ENCODE data around the gene TMEM201. TPM values are rescaled to one million over a fixed set of nuclear protein-coding genes. Genes with fewer than 3 reads are reported as not detected.

Gene TMEM201
- total and polyA plus RNA-seq, 4 donors = 1.5 to 3.5 (median 2.9) TPM

DNA sequence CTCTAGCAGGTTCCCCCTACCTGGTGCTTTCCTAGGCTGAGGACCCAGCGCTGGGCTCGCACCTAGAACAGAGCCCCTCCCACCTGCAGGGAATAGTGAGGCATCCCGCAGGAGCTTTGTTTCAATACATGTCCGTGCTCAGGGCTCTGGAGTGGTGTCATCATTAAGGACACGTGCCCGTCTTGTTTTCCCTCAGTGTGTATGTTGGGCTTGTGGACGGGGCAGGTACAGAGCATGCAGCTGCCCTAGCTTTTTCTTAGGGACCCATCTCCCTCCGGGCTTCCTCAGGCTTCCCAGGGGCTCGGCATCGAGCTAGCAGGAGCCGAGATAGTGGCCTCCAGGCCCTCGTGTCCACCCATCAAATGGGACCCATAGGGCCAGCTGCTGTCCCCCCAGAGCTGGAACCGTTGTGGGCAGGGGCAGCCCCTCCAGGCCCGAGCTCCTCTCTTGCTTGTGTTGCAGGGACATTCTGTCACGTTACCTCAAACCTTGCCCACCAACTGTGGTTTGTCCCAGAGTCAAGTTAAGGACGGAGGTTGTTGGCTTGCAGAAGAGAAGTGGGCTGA, 3.9 kb downstream of the TMEM201 start:
- Histone ChIP-seq H3K36me3 (ENCODE audit: control insufficient read depth in 4 of 4, insufficient read depth in 3 of 4, low read depth in 1 of 4, low read length in 3 of 4) (peaks cover 0 to 2% (median 0%) of the 10 kb centered on the region in 4 donors), H3K9ac (ENCODE audit: low read depth in 1 of 2, low read length in 2 of 2) (no peak overlapping the region), H3K4me1 (ENCODE audit: control insufficient read depth in 4 of 4, insufficient read depth in 4 of 4, low read length in 3 of 4) (peaks cover 9 to 27% (median 14%) of the 10 kb centered on the region in 4 donors), H3K27ac (ENCODE audit: low read depth in 1 of 2, low read length in 2 of 2) (no peak overlapping the region), H3K9me3 (ENCODE audit: control insufficient read depth in 4 of 4, low read length in 3 of 4) (no peaks in the 10 kb centered on the region), H3K27me3 (ENCODE audit: control insufficient read depth in 4 of 4, insufficient read depth in 4 of 4, low read length in 3 of 4) (no peaks in the 10 kb centered on the region), H3K4me3 (ENCODE audit: low read depth in 1 of 3, low read length in 3 of 3) (no peak overlapping the region)
- TF ChIP-seq FOXA1 (IDR thresholded peaks at IDR 0.05) = no peak
- TF ChIP-seq YY1 (IDR thresholded peaks at IDR 0.05) = no peak
- TF ChIP-seq NR2F2 (IDR thresholded peaks at IDR 0.05) = no peak
- TF ChIP-seq, protein P1, sequence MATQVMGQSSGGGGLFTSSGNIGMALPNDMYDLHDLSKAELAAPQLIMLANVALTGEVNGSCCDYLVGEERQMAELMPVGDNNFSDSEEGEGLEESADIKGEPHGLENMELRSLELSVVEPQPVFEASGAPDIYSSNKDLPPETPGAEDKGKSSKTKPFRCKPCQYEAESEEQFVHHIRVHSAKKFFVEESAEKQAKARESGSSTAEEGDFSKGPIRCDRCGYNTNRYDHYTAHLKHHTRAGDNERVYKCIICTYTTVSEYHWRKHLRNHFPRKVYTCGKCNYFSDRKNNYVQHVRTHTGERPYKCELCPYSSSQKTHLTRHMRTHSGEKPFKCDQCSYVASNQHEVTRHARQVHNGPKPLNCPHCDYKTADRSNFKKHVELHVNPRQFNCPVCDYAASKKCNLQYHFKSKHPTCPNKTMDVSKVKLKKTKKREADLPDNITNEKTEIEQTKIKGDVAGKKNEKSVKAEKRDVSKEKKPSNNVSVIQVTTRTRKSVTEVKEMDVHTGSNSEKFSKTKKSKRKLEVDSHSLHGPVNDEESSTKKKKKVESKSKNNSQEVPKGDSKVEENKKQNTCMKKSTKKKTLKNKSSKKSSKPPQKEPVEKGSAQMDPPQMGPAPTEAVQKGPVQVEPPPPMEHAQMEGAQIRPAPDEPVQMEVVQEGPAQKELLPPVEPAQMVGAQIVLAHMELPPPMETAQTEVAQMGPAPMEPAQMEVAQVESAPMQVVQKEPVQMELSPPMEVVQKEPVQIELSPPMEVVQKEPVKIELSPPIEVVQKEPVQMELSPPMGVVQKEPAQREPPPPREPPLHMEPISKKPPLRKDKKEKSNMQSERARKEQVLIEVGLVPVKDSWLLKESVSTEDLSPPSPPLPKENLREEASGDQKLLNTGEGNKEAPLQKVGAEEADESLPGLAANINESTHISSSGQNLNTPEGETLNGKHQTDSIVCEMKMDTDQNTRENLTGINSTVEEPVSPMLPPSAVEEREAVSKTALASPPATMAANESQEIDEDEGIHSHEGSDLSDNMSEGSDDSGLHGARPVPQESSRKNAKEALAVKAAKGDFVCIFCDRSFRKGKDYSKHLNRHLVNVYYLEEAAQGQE (IDR thresholded peaks at IDR 0.05) = no peak
- TF ChIP-seq, protein P2, sequence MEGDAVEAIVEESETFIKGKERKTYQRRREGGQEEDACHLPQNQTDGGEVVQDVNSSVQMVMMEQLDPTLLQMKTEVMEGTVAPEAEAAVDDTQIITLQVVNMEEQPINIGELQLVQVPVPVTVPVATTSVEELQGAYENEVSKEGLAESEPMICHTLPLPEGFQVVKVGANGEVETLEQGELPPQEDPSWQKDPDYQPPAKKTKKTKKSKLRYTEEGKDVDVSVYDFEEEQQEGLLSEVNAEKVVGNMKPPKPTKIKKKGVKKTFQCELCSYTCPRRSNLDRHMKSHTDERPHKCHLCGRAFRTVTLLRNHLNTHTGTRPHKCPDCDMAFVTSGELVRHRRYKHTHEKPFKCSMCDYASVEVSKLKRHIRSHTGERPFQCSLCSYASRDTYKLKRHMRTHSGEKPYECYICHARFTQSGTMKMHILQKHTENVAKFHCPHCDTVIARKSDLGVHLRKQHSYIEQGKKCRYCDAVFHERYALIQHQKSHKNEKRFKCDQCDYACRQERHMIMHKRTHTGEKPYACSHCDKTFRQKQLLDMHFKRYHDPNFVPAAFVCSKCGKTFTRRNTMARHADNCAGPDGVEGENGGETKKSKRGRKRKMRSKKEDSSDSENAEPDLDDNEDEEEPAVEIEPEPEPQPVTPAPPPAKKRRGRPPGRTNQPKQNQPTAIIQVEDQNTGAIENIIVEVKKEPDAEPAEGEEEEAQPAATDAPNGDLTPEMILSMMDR (IDR thresholded peaks at IDR 0.05; ENCODE audit: low read depth, low read length, missing input control) = no peak
- TF ChIP-seq EGR1 (IDR thresholded peaks at IDR 0.05; ENCODE audit: low read depth in 2 of 2) = no peak
- DNase-seq (ENCODE audit: low spot score) = no peak
- WGBS = 90% methylated on average over 16 of the region's 16 CpGs

DNA sequence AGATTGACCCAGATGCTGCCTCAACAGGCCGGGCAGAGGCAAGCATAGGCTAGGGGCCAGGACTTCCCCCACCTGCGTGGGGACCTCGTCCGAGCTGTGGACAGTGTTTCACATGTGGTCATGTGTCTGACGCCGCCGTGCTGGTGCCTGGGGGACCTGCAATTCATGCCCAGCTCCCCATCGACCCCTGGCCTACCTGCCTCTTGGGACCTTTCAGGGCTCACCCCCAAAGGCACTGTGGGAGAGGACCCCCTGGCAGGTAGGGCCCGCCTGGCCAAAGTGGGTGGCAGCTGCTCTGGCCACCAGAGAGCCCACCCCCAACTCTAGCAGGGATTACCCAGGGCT, 4.4 kb downstream of the TMEM201 start:
- H3K9ac ChIP-seq (ENCODE audit: low read depth in 1 of 2, low read length in 2 of 2) = no peak overlapping the region
- peaks cover 9 to 26% (median 14%) of the 10 kb centered on the region in 4 donors for H3K4me1 ChIP-seq (ENCODE audit: control insufficient read depth in 4 of 4, insufficient read depth in 4 of 4, low read length in 3 of 4)
- H3K36me3 ChIP-seq (ENCODE audit: control insufficient read depth in 4 of 4, insufficient read depth in 3 of 4, low read depth in 1 of 4, low read length in 3 of 4) = peaks cover 0 to 2% (median 0%) of the 10 kb centered on the region in 4 donors
- no peak overlapping the region for H3K4me3 ChIP-seq (ENCODE audit: low read depth in 1 of 3, low read length in 3 of 3)
- WGBS = 80% methylated on average over 9 of the region's 9 CpGs
- TF ChIP-seq RXRA (IDR thresholded peaks at IDR 0.05) = no peak
- TF ChIP-seq, protein P1 (IDR thresholded peaks at IDR 0.05) = no peak
- no peak for TF ChIP-seq SP1 (IDR thresholded peaks at IDR 0.05)
- TF ChIP-seq HNF4G (IDR thresholded peaks at IDR 0.05) = no peak
- no peak for TF ChIP-seq NR2F2 (IDR thresholded peaks at IDR 0.05)
- TF ChIP-seq, protein P3, sequence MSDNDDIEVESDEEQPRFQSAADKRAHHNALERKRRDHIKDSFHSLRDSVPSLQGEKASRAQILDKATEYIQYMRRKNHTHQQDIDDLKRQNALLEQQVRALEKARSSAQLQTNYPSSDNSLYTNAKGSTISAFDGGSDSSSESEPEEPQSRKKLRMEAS (IDR thresholded peaks at IDR 0.05) = no peak
- TF ChIP-seq YY1 (IDR thresholded peaks at IDR 0.05) = no peak
- no peak for TF ChIP-seq FOXA1 (IDR thresholded peaks at IDR 0.05)
- TF ChIP-seq TAF1 (conservative IDR thresholded peaks at IDR 0.05) = no peak
- TF ChIP-seq, protein P4, sequence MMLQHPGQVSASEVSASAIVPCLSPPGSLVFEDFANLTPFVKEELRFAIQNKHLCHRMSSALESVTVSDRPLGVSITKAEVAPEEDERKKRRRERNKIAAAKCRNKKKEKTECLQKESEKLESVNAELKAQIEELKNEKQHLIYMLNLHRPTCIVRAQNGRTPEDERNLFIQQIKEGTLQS (IDR thresholded peaks at IDR 0.05) = no peak
- TF ChIP-seq, protein P2 (IDR thresholded peaks at IDR 0.05; ENCODE audit: low read depth, low read length, missing input control) = no peak
- no peak for TF ChIP-seq EGR1 (IDR thresholded peaks at IDR 0.05; ENCODE audit: low read depth in 2 of 2)
- TF ChIP-seq GABPA (IDR thresholded peaks at IDR 0.05 in 1 of 2, conservative IDR thresholded peaks at IDR 0.05 in 1 of 2) = no peak
- TF ChIP-seq, protein P5, sequence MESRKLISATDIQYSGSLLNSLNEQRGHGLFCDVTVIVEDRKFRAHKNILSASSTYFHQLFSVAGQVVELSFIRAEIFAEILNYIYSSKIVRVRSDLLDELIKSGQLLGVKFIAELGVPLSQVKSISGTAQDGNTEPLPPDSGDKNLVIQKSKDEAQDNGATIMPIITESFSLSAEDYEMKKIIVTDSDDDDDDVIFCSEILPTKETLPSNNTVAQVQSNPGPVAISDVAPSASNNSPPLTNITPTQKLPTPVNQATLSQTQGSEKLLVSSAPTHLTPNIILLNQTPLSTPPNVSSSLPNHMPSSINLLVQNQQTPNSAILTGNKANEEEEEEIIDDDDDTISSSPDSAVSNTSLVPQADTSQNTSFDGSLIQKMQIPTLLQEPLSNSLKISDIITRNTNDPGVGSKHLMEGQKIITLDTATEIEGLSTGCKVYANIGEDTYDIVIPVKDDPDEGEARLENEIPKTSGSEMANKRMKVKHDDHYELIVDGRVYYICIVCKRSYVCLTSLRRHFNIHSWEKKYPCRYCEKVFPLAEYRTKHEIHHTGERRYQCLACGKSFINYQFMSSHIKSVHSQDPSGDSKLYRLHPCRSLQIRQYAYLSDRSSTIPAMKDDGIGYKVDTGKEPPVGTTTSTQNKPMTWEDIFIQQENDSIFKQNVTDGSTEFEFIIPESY (IDR thresholded peaks at IDR 0.05) = no peak
- TF ChIP-seq RAD21 (IDR thresholded peaks at IDR 0.05) = no peak
- no peak for TF ChIP-seq HNF4A (conservative IDR thresholded peaks at IDR 0.05)
- no peak for TF ChIP-seq FOXA2 (IDR thresholded peaks at IDR 0.05)
- no peak for TF ChIP-seq JUND (IDR thresholded peaks at IDR 0.05)
- DNase-seq (ENCODE audit: low spot score) = no peak
- H3K27ac ChIP-seq (ENCODE audit: low read depth in 1 of 2, low read length in 2 of 2) = no peak overlapping the region
- H3K9me3 ChIP-seq (ENCODE audit: control insufficient read depth in 4 of 4, low read length in 3 of 4) = no peaks in the 10 kb centered on the region
- no peaks in the 10 kb centered on the region for H3K27me3 ChIP-seq (ENCODE audit: control insufficient read depth in 4 of 4, insufficient read depth in 4 of 4, low read length in 3 of 4)
